SK-N-SH (cell line): ENCODE results near the gene DMD.

Source experiments
- CTCF ChIP-seq: fragments of 200-600 bp; sonication (generic); IDR thresholded peaks from 2 replicates; pipeline ENCODE4 v1.6.1; 2017; ENCODE audit warnings: antibody characterized with exemption, mild to moderate bottlenecking, moderate library complexity
- EP300 ChIP-seq, 2 experiments: IDR thresholded peaks; 2 replicates each; pipeline versions ENCODE4 v1.4.0 to v1.6.1; 2012; ENCODE audit warnings: borderline replicate concordance in 1 of 2, low read depth in 1 of 2, low read length in 1 of 2

GRCh38 chrX:32576885-32577284 is 634.5 kb downstream of the DMD start:
- TF ChIP-seq CTCF (no peak), EP300 (IDR thresholded peaks at IDR 0.05; ENCODE audit: borderline replicate concordance in 1 of 2, low read depth in 1 of 2, low read length in 1 of 2) (no peak)
